ENCODE data around the gene RRP12. TPM values are rescaled to one million over a fixed set of nuclear protein-coding genes. Genes with fewer than 3 reads are reported as not detected.
A peak's percentile ranks its signal among the peaks of the same experiment; 100 is the strongest.

RRP12 gene
- total RNA-seq, 1 donor: 15.9 TPM

GRCh38 chr10:97390091-97390490 lies 11.0 kb downstream of the RRP12 start:
- no peaks in the 10 kb centered on the region for H3K79me2 ChIP-seq (ENCODE audit: insufficient read depth, low read length)
- H3K4me1 ChIP-seq (ENCODE audit: insufficient read depth, low read length): no peaks in the 10 kb centered on the region
- H3K27ac ChIP-seq (ENCODE audit: low read depth, low read length): no peak overlapping the region
- no peak overlapping the region for H3K4me2 ChIP-seq (ENCODE audit: insufficient read depth, low read length)
- no peaks in the 10 kb centered on the region for H4K20me1 ChIP-seq (ENCODE audit: insufficient read depth, low read length)
- H3K9me3 ChIP-seq (ENCODE audit: low read depth, low read length): no peaks in the 10 kb centered on the region
- H2AFZ ChIP-seq (ENCODE audit: low read length): no peak overlapping the region
- DNase-seq (ENCODE audit: insufficient read length, low spot score, missing footprints): peak; percentile 38
- no peaks in the 10 kb centered on the region for H3K27me3 ChIP-seq (ENCODE audit: insufficient read depth, low read length)
- peaks cover 58% of the 10 kb centered on the region for H3K36me3 ChIP-seq (ENCODE audit: insufficient read depth, low read length)
- TF ChIP-seq, protein P1, sequence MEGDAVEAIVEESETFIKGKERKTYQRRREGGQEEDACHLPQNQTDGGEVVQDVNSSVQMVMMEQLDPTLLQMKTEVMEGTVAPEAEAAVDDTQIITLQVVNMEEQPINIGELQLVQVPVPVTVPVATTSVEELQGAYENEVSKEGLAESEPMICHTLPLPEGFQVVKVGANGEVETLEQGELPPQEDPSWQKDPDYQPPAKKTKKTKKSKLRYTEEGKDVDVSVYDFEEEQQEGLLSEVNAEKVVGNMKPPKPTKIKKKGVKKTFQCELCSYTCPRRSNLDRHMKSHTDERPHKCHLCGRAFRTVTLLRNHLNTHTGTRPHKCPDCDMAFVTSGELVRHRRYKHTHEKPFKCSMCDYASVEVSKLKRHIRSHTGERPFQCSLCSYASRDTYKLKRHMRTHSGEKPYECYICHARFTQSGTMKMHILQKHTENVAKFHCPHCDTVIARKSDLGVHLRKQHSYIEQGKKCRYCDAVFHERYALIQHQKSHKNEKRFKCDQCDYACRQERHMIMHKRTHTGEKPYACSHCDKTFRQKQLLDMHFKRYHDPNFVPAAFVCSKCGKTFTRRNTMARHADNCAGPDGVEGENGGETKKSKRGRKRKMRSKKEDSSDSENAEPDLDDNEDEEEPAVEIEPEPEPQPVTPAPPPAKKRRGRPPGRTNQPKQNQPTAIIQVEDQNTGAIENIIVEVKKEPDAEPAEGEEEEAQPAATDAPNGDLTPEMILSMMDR (IDR thresholded peaks at IDR 0.05; ENCODE audit: extremely low read depth, low read depth, low read length): no peak
- H3K4me3 ChIP-seq (ENCODE audit: insufficient read depth, low read length): no peak overlapping the region

DNA sequence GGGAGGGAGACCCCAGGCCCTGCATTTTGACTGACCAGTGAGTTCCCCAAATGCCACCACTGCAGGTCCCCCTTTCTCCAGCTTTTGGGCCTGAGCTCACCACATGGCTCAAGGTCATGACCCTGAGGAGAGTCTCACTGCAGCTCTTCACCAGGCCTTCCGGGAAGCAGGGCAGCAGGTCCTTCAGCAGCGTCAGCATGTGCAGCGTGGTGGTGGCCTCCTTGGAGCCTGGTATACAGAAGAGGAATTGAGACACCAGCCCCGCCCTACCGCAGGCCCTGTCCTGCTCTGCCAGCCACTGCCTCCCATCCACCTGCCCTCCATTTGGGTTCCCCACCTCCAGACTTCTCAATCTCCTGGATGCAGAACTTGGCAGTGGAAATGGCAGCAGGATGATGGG lies 13.0 kb downstream of the RRP12 start:
- TF ChIP-seq, protein P1 (IDR thresholded peaks at IDR 0.05; ENCODE audit: extremely low read depth, low read depth, low read length): no peak
- Histone ChIP-seq H4K20me1 (ENCODE audit: insufficient read depth, low read length) (no peaks in the 10 kb centered on the region), H3K4me2 (ENCODE audit: insufficient read depth, low read length) (no peak overlapping the region), H3K79me2 (ENCODE audit: insufficient read depth, low read length) (no peaks in the 10 kb centered on the region), H3K4me3 (ENCODE audit: insufficient read depth, low read length) (no peak overlapping the region), H2AFZ (ENCODE audit: low read length) (no peak overlapping the region), H3K36me3 (ENCODE audit: insufficient read depth, low read length) (peaks cover 51% of the 10 kb centered on the region), H3K27ac (ENCODE audit: low read depth, low read length) (no peak overlapping the region), H3K27me3 (ENCODE audit: insufficient read depth, low read length) (no peaks in the 10 kb centered on the region), H3K4me1 (ENCODE audit: insufficient read depth, low read length) (no peaks in the 10 kb centered on the region), H3K9me3 (ENCODE audit: low read depth, low read length) (no peaks in the 10 kb centered on the region)
- DNase-seq (ENCODE audit: insufficient read length, low spot score, missing footprints): peak; percentile 43

- Histone ChIP-seq H3K27me3 (ENCODE audit: insufficient read depth, low read length) (no peaks in the 10 kb centered on the region), H4K20me1 (ENCODE audit: insufficient read depth, low read length) (no peaks in the 10 kb centered on the region), H3K4me1 (ENCODE audit: insufficient read depth, low read length) (no peaks in the 10 kb centered on the region), H3K79me2 (ENCODE audit: insufficient read depth, low read length) (no peaks in the 10 kb centered on the region), H3K27ac (ENCODE audit: low read depth, low read length) (no peak overlapping the region), H2AFZ (ENCODE audit: low read length) (no peak overlapping the region), H3K9me3 (ENCODE audit: low read depth, low read length) (no peaks in the 10 kb centered on the region), H3K4me2 (ENCODE audit: insufficient read depth, low read length) (no peak overlapping the region), H3K4me3 (ENCODE audit: insufficient read depth, low read length) (no peak overlapping the region), H3K36me3 (ENCODE audit: insufficient read depth, low read length) (peaks cover 56% of the 10 kb centered on the region)
- DNase-seq (ENCODE audit: insufficient read length, low spot score, missing footprints): peak; percentile 66
- TF ChIP-seq, protein P1 (IDR thresholded peaks at IDR 0.05; ENCODE audit: extremely low read depth, low read depth, low read length): no peak
Measured at GRCh38 chr10:97385565-97385964, 15.6 kb downstream of the RRP12 start.

GRCh38 chr10:97384641-97385040 lies 16.5 kb downstream of the RRP12 start:
- Histone ChIP-seq H4K20me1 (ENCODE audit: insufficient read depth, low read length) (no peaks in the 10 kb centered on the region), H3K79me2 (ENCODE audit: insufficient read depth, low read length) (no peaks in the 10 kb centered on the region), H3K27me3 (ENCODE audit: insufficient read depth, low read length) (no peaks in the 10 kb centered on the region), H3K9me3 (ENCODE audit: low read depth, low read length) (no peaks in the 10 kb centered on the region), H3K4me1 (ENCODE audit: insufficient read depth, low read length) (no peaks in the 10 kb centered on the region), H3K27ac (ENCODE audit: low read depth, low read length) (no peak overlapping the region), H2AFZ (ENCODE audit: low read length) (no peak overlapping the region), H3K36me3 (ENCODE audit: insufficient read depth, low read length) (peaks cover 57% of the 10 kb centered on the region), H3K4me3 (ENCODE audit: insufficient read depth, low read length) (no peak overlapping the region), H3K4me2 (ENCODE audit: insufficient read depth, low read length) (no peak overlapping the region)
- TF ChIP-seq, protein P1 (IDR thresholded peaks at IDR 0.05; ENCODE audit: extremely low read depth, low read depth, low read length): no peak
- DNase-seq (ENCODE audit: insufficient read length, low spot score, missing footprints): no peak

Measured in osteoblast (primary cell).